GM23248 (cell line): Measurements from ENCODE around the gene ZNF768.

Experiments
- EZH2 ChIP-seq: fragments of 200-600 bp; sonication (generic); IDR thresholded peaks from 2 replicates; pipeline ENCODE4 v1.6.1; 2018; ENCODE audit warnings: antibody characterized with exemption, mild to moderate bottlenecking; ENCODE audit not compliant: insufficient read depth, poor library complexity, severe bottlenecking
- EZH2phosphoT487 ChIP-seq: fragments of 200-600 bp; sonication (generic); IDR thresholded peaks from 2 replicates; pipeline ENCODE4 v1.6.1; 2018; ENCODE audit warnings: antibody characterized with exemption, moderate library complexity, mild to moderate bottlenecking, low read depth; ENCODE audit not compliant: insufficient read depth

DNA sequence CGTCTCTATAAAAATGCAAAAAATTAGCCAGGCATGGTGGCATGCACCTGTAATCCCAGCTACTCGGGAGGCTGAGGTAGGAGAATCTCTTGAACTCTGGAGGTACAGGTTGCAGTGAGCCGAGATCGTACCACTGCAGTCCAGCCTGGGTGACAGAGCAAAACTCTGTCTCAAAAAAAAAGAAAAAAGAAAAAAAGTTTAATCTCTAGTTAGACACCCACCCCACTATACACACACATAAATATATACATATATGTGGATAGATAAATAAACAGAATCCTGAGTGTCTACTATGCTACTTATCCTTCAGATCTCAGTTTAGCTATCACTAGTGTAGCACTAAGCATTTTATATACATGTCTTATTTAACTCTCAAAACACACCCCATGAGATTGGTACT, 35.1 kb downstream of the ZNF768 start:
- TF ChIP-seq EZH2phosphoT487 (no peak), EZH2 (no peak)
